GM10266 (cell line): ENCODE results near the gene FADS1.

Experiments used
- DNase-seq: peaks from one replicate; pipeline ENCODE4 v3.0.0; 2012; ENCODE audit errors: extremely low spot score
- TF ChIP-seq, protein P1 (sequence below): IDR thresholded peaks from 2 replicates; pipeline ENCODE4 v1.5.1; 2012; ENCODE audit warnings: mild to moderate bottlenecking, low read depth; ENCODE audit not compliant: control insufficient read depth, insufficient read depth; ENCODE audit errors: missing control alignments

The FADS1 gene

DNA sequence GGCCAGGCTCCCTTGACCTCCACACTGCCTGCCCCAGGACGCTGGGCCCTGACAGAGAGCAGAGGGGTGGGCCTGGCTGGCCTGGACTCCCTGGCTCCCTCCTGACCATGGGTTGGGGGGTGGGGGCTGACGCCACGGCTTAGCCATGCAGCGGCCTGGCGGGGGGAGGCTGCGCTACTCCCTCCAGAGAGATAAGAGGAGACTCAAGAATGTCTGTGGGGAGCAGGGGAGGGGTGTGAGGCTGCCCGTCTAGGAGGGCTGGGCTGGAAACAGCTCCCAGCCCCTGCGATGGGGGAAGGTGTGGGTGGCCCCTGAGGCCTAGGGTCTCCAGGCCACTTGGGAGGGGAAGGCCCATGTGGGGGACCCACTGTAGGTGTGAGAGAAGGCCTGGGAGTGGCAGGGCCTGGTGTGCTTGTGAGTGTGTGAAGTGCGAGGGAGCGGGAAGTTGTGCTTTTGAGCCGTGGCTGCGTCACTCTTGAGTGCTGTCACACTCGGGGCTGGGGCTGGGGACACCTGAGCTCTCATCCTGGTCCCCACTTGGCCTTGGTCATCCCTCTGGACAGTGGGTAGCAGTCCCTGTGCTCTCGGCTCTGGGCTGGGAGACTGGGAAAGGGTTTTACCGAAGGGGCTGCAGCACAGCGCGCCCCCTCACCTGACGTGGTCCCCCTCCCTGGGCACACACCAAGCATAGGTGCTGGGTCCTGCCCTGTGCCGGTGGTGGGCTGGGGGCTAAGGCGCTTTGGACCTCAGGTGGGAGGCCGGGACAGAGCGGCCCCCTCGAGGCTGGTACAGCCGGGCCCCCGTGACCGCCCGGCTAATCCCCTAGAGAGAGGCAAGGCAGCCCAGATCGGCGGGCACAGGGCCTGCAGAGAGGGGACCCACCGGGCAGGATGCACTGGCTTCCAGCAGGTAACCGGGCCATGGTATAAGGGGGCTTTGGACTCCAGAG, 62.0 kb downstream of the FADS1 start:
- DNase-seq = no peak
- TF ChIP-seq, protein P1, sequence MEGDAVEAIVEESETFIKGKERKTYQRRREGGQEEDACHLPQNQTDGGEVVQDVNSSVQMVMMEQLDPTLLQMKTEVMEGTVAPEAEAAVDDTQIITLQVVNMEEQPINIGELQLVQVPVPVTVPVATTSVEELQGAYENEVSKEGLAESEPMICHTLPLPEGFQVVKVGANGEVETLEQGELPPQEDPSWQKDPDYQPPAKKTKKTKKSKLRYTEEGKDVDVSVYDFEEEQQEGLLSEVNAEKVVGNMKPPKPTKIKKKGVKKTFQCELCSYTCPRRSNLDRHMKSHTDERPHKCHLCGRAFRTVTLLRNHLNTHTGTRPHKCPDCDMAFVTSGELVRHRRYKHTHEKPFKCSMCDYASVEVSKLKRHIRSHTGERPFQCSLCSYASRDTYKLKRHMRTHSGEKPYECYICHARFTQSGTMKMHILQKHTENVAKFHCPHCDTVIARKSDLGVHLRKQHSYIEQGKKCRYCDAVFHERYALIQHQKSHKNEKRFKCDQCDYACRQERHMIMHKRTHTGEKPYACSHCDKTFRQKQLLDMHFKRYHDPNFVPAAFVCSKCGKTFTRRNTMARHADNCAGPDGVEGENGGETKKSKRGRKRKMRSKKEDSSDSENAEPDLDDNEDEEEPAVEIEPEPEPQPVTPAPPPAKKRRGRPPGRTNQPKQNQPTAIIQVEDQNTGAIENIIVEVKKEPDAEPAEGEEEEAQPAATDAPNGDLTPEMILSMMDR = no peak

GRCh38 chr11:61753672-61754071, 63.1 kb downstream of the FADS1 start:
- TF ChIP-seq, protein P1 = no peak
- DNase-seq = no peak

DNA sequence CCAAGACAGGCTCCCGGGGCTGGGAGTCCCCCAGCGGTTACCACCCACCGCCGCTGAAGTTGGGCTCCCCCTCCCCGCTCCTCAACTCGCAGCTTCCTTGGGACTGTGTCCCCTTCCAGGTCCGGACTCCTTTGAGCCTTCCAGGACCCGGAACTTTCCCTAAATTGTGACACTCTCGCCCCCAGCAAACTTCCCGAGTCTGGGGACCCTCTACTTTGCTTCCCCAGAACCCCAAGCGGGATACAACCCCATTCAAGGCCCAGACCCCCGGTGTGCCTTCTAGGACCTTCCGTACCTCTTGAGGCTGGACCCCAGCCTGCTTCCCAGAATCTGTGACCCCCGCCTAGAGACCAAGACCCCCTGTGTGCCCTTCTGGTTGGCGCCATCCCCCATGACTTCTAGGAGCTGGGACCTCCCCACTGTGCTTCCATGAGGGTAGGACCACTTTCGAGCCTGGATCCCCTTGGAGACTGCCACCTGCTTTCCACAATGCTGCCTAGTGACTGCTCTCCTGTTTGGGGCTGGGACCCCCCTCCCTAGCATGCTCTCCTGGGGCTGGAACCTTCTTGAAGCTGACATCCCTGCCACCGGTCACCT, 63.8 kb downstream of the FADS1 start:
- no peak for DNase-seq
- TF ChIP-seq, protein P1 = no peak

DNA sequence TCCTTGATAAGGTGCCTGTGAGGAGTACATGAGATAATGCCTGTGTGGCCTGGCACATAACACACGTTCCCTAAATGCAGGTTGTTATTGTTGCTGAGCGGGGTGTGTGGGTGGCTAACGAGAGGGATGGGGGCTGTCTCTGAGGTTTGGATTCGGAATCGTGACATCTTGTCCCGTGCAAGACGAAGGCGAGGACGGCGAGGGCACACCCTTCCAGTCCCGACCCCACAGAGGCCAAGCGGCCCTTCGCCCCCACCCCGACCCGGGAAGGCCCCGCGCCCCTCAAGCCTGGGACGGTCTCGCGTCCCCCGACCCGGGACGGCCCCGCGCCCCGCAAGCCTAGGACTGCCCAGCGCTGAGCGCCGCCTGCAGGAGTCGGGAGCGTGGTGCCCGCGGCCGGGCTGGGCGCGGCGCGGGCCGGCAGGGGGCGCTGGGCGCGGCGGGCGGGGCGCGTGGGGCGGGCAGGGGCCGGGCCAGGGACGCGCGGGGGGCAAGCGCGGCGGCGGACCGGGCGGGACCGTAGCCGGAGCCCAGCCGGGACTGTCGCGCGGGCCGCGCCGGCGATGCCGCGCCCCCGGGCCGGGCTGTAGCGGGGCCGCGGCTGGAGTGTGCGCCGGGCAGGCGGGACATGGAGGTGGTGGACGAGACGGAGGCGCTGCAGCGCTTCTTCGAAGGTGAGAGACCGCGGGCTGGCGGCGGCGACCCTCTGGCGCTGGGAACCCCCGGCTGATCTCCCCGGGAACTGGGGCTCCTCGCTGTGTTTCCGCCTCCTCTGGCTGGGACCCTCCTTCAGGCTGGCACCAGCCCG, 64.5 kb downstream of the FADS1 start, which contains the start of gene MYRF:
Gene MYRF, plus strand, starts transcription at position 520 of the 808 bp plus-strand sequence. Its CDS starts 109 bp downstream, at position 629.
- DNase-seq = peak; percentile 89
- TF ChIP-seq, protein P1 = peak; percentile 93

GRCh38 chr11:61751384-61751783, 65.4 kb downstream of the FADS1 start:
- DNase-seq = no peak
- TF ChIP-seq, protein P1 = no peak

DNA sequence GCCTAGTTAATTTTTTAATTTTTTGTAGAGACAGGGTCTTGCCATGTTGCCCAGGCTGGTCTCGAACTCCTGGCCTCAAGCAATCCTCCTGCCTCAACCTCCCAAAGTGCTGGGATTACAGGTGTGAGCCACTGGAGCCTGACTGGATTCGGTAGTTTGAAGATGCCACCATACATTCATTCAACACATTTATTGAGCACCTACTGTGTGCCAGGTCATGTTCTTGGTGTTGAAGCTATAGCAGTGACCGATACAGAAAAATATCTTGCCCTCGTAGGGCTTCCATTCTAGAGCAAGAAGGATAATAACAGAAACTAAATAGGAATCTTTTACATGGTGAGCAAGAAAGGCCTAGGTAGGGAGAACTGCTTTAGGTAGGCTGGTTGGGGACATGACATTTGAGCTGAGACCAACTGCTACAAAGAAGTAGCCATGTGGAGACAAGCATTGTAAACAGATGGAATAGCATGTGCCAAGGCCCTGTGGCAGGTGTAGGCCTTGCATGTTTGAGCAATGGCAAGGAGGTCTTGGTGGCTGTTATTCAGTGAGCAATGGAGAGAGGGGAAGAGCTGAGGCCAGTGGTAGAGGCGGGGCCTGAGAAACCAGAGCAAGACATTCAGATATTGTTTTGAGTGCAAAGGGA, 66.1 kb downstream of the FADS1 start:
- DNase-seq = no peak
- TF ChIP-seq, protein P1 = no peak
